Measurements from ENCODE around the gene HNRNPF.

- TF ChIP-seq CTCF (IDR thresholded peaks at IDR 0.05) = no peak
- TF ChIP-seq POLR2A (IDR thresholded peaks at IDR 0.05) = no peak
Observed at GRCh38 chr10:43383204-43383971, 25.6 kb downstream of the HNRNPF start.
